Smooth muscle cell (in vitro differentiated cells): ENCODE measurements around the gene PRICKLE2. TPM values are rescaled to one million over a fixed set of nuclear protein-coding genes. Genes with fewer than 3 reads are reported as not detected.

Experiments
- DNase-seq: peaks from one replicate; lab custom pipeline; 2025; ENCODE audit not compliant: unreplicated experiment; lab: John Stamatoyannopoulos, UW
- H2AFZ ChIP-seq: fragments of 200-600 bp; sonication (generic); 2 replicates; pipeline ENCODE4 v1.6.0; 2016; ENCODE audit warnings: antibody characterized with exemption, low read depth, mild to moderate bottlenecking
- H3F3A ChIP-seq: fragments of 200-600 bp; sonication (generic); 2 replicates; pipeline ENCODE4 v1.6.0; 2017; ENCODE audit warnings: antibody characterized with exemption, low read depth
- H3K27ac ChIP-seq: fragments of 200-600 bp; sonication (generic); 2 replicates; pipeline ENCODE4 v1.5.1; 2016; ENCODE audit warnings: low read depth, mild to moderate bottlenecking
- H3K27me3 ChIP-seq: fragments of 200-600 bp; sonication (generic); 2 replicates; pipeline ENCODE4 v1.6.1; 2016; ENCODE audit warnings: low read depth, mild to moderate bottlenecking
- H3K36me3 ChIP-seq: fragments of 200-600 bp; sonication (generic); 2 replicates; pipeline ENCODE4 v1.5.1; 2016; ENCODE audit warnings: low read depth
- H3K4me1 ChIP-seq: fragments of 200-600 bp; sonication (generic); 2 replicates; pipeline ENCODE4 v1.5.1; 2016; ENCODE audit warnings: low read depth
- H3K4me2 ChIP-seq: fragments of 200-600 bp; sonication (generic); 2 replicates; pipeline ENCODE4 v1.6.0; 2016; ENCODE audit warnings: mild to moderate bottlenecking
- H3K4me3 ChIP-seq: fragments of 200-600 bp; sonication (generic); 2 replicates; pipeline ENCODE4 v1.5.1; 2016; ENCODE audit warnings: mild to moderate bottlenecking
- H3K79me2 ChIP-seq: fragments of 200-600 bp; sonication (generic); 2 replicates; pipeline ENCODE4 v1.6.0; 2016; ENCODE audit warnings: low read depth, mild to moderate bottlenecking
- H3K9ac ChIP-seq: fragments of 200-600 bp; sonication (generic); 2 replicates; pipeline ENCODE4 v1.6.0; 2016; ENCODE audit warnings: low read depth
- H3K9me3 ChIP-seq: fragments of 200-600 bp; sonication (generic); replicated peaks from 2 replicates; pipeline ENCODE4 v1.5.1; 2016; ENCODE audit warnings: low read depth
- H4K20me1 ChIP-seq: fragments of 200-600 bp; sonication (generic); 2 replicates; pipeline ENCODE4 v1.6.0; 2016; ENCODE audit warnings: low read depth
- CTCF ChIP-seq: fragments of 200-600 bp; sonication (generic); IDR thresholded peaks from 2 replicates; pipeline ENCODE4 v1.5.1; 2017; ENCODE audit warnings: borderline replicate concordance, mild to moderate bottlenecking, antibody characterized with exemption; ENCODE audit not compliant: insufficient read depth, poor library complexity, severe bottlenecking
- WGBS: methylation state at CpG from one replicate; pipeline ENCODE4 v1.1.7; 2016; ENCODE audit warnings: low lambda C conversion rate; 5-methylcytosine and 5-hydroxymethylcytosine counted together
- polyA plus RNA-seq: library from polyadenylated mRNA; unstranded; fragments of >200 nt; fragmentation: Nextera tagmentation; extraction: Ambion mirVana; gene quantifications from 2 replicates; pipeline ENCODE4 v1.2.1, GENCODE V29; 2016
- total RNA-seq: library from RNA; depleted of rRNA; stranded (reverse); fragments of >200 nt; gene quantifications from 2 replicates; pipeline ENCODE4 v1.2.3, GENCODE V29; 2014

The PRICKLE2 gene
- total and polyA plus RNA-seq, 2 experiments from 2014 or later, result 7.8 to 49.9 TPM

- Histone ChIP-seq H3K36me3 (no peaks in the 10 kb centered on the region), H3K4me1 (peaks cover 13% of the 10 kb centered on the region), H3F3A (no peaks in the 10 kb centered on the region), H3K4me2 (no peak overlapping the region), H2AFZ (no peak overlapping the region), H3K9ac (no peak overlapping the region), H3K79me2 (no peaks in the 10 kb centered on the region), H4K20me1 (no peaks in the 10 kb centered on the region), H3K27ac (no peak overlapping the region), H3K9me3 (no peaks in the 10 kb centered on the region), H3K4me3 (no peak overlapping the region), H3K27me3 (no peaks in the 10 kb centered on the region)
- 90% methylated on average over 2 of the region's 2 CpGs for WGBS
- no peak for DNase-seq
- TF ChIP-seq CTCF, result no peak
Observed at GRCh38 chr3:64055076-64055475, 170.2 kb downstream of the PRICKLE2 start.

- Histone ChIP-seq H4K20me1 (no peaks in the 10 kb centered on the region), H3K9me3 (no peaks in the 10 kb centered on the region), H2AFZ (no peak overlapping the region), H3K79me2 (no peaks in the 10 kb centered on the region), H3K4me1 (peaks cover 19% of the 10 kb centered on the region), H3K4me2 (no peak overlapping the region), H3K4me3 (no peak overlapping the region), H3K36me3 (no peaks in the 10 kb centered on the region), H3K27me3 (no peaks in the 10 kb centered on the region), H3K9ac (no peak overlapping the region), H3K27ac (no peak overlapping the region), H3F3A (no peaks in the 10 kb centered on the region)
- WGBS, result 82% methylated on average over 3 of the region's 3 CpGs
- no peak for TF ChIP-seq CTCF
- DNase-seq, result no peak
Observed at GRCh38 chr3:64054488-64054887, 170.8 kb downstream of the PRICKLE2 start.

- no peaks in the 10 kb centered on the region for H3F3A ChIP-seq
- no peaks in the 10 kb centered on the region for H4K20me1 ChIP-seq
- no peak for TF ChIP-seq CTCF
- H3K9ac ChIP-seq, result no peak overlapping the region
- H3K27ac ChIP-seq, result no peak overlapping the region
- WGBS, result 57% methylated on average over 3 of the region's 3 CpGs
- H3K36me3 ChIP-seq, result no peaks in the 10 kb centered on the region
- H2AFZ ChIP-seq, result no peak overlapping the region
- no peak overlapping the region for H3K4me3 ChIP-seq
- H3K4me2 ChIP-seq, result no peak overlapping the region
- H3K79me2 ChIP-seq, result no peaks in the 10 kb centered on the region
- DNase-seq, result no peak
- H3K9me3 ChIP-seq, result no peaks in the 10 kb centered on the region
- peaks cover 26% of the 10 kb centered on the region for H3K4me1 ChIP-seq
- no peaks in the 10 kb centered on the region for H3K27me3 ChIP-seq
Observed at GRCh38 chr3:64053581-64053980, 171.7 kb downstream of the PRICKLE2 start.

GRCh38 chr3:64053117-64053516, 172.1 kb downstream of the PRICKLE2 start:
- Histone ChIP-seq H3K9ac (no peak overlapping the region), H3K27me3 (no peaks in the 10 kb centered on the region), H3F3A (no peaks in the 10 kb centered on the region), H3K36me3 (no peaks in the 10 kb centered on the region), H3K4me2 (no peak overlapping the region), H3K27ac (no peak overlapping the region), H3K4me1 (peaks cover 30% of the 10 kb centered on the region), H3K4me3 (no peak overlapping the region), H2AFZ (no peak overlapping the region), H3K79me2 (no peaks in the 10 kb centered on the region), H4K20me1 (no peaks in the 10 kb centered on the region), H3K9me3 (no peaks in the 10 kb centered on the region)
- DNase-seq, result no peak
- TF ChIP-seq CTCF, result no peak
